ENCODE results near the gene GUCY2C. TPM values are rescaled to one million over a fixed set of nuclear protein-coding genes. Genes with fewer than 3 reads are reported as not detected.
"Not testable (repeated sequence)": the region's sequence is repeated elsewhere in the genome, so short reads cannot be mapped to it uniquely, and the experiment has no call there.

GUCY2C gene
- total RNA-seq, result 10 to 100 TPM; 20.5 to 87.4 (median 77.5) TPM

- Histone ChIP-seq H3K4me1 (peaks cover 0 to 4% (median 1%) of the 10 kb centered on the region in 4 donors), H3K4me3 (peak within 1 kb of the TSS in 3 of 4 donors; percentile 33 to 51 (median 39)), H3K9me3 (no peaks in the 10 kb centered on the region), H3K27ac (peak within 1 kb of the TSS; percentile 58 to 87 (median 83)), H3K36me3 (no peaks in the 10 kb centered on the region), H3K27me3 (no peaks in the 10 kb centered on the region)
- WGBS, 2 donors (ENCODE audit: low coverage in 1 of 2), result 20 to 38% methylated on average over 2 to 8 of the region's 8 CpGs
- peak; percentile 81 for DNase-seq
- in situ Hi-C loops (cut with MboI; ENCODE audit: low pct_ligation_motif_present in 1 of 4, low pct_unique_long_range_greater_than_20kb in 1 of 4, low sequenced_read_pairs in 3 of 4) (loop anchor here in 1 of 4 donors (10.0 kb wide), 1 partner anchor 62 kb away; no protein-coding TSS in a partner anchor), intact Hi-C loops (cut with DNase I; ENCODE audit: low total_unique reads) (no loop called here)
- peak; percentile 29 for TF ChIP-seq EP300 (IDR thresholded peaks at IDR 0.05; ENCODE audit: low read depth)
- no peak for TF ChIP-seq CTCF (IDR thresholded peaks at IDR 0.05)
- TF ChIP-seq POLR2A (IDR thresholded peaks at IDR 0.05), result peak; percentile 76
- TF ChIP-seq POLR2AphosphoS5 (IDR thresholded peaks at IDR 0.05), result peak; percentile 70 to 91 (median 79)
Measured at GRCh38 chr12:14696265-14696741, at the start of gene GUCY2C. TSS of gene GUCY2C (minus strand) at chr12:14696599. CDS start at chr12:14696448, 151 bp downstream.

- Histone ChIP-seq H3K36me3 (no peaks in the 10 kb centered on the region), H3K9me3 (peaks cover 0 to 4% of the 10 kb centered on the region in 2 donors), H3K4me3 (no peak overlapping the region), H3K4me1 (no peaks in the 10 kb centered on the region), H3K27ac (no peak overlapping the region), H3K27me3 (no peaks in the 10 kb centered on the region)
- no peak for DNase-seq
- in situ Hi-C loops (cut with MboI; ENCODE audit: low pct_ligation_motif_present in 1 of 4, low pct_unique_long_range_greater_than_20kb in 1 of 4, low sequenced_read_pairs in 3 of 4), result no loop called here
- TF ChIP-seq CTCF (IDR thresholded peaks at IDR 0.05) (no peak), POLR2AphosphoS5 (IDR thresholded peaks at IDR 0.05) (no peak), EP300 (IDR thresholded peaks at IDR 0.05; ENCODE audit: low read depth) (no peak)
- WGBS, 2 donors (ENCODE audit: low coverage in 1 of 2), result 100% methylated on average over 1 of the region's 1 CpG
- intact Hi-C loops (cut with DNase I; ENCODE audit: low total_unique reads), result no loop called here
Measured at GRCh38 chr12:14743061-14743460, 46.7 kb upstream of the GUCY2C start.

GRCh38 chr12:14741942-14742341, 45.5 kb upstream of the GUCY2C start:
- no peak for DNase-seq
- in situ Hi-C loops (cut with MboI; ENCODE audit: low pct_ligation_motif_present in 1 of 4, low pct_unique_long_range_greater_than_20kb in 1 of 4, low sequenced_read_pairs in 3 of 4), result no loop called here
- H3K36me3 ChIP-seq, result no peaks in the 10 kb centered on the region
- 94 to 96% methylated on average over 2 of the region's 2 CpGs for WGBS, 2 donors (ENCODE audit: low coverage in 1 of 2)
- no peaks in the 10 kb centered on the region for H3K27me3 ChIP-seq
- intact Hi-C loops (cut with DNase I; ENCODE audit: low total_unique reads), result no loop called here
- peaks cover 0 to 4% of the 10 kb centered on the region in 2 donors for H3K9me3 ChIP-seq
- no peak overlapping the region for H3K27ac ChIP-seq
- H3K4me1 ChIP-seq, result no peaks in the 10 kb centered on the region
- H3K4me3 ChIP-seq, result no peak overlapping the region
- no peak for TF ChIP-seq POLR2A (IDR thresholded peaks at IDR 0.05)
- no peak for TF ChIP-seq CTCF (IDR thresholded peaks at IDR 0.05)
- no peak for TF ChIP-seq POLR2AphosphoS5 (IDR thresholded peaks at IDR 0.05)
- no peak for TF ChIP-seq EP300 (IDR thresholded peaks at IDR 0.05; ENCODE audit: low read depth)

- H3K36me3 ChIP-seq, result no peaks in the 10 kb centered on the region
- no peak overlapping the region for H3K27ac ChIP-seq
- peaks cover 0 to 4% of the 10 kb centered on the region in 2 donors for H3K9me3 ChIP-seq
- H3K27me3 ChIP-seq, result no peaks in the 10 kb centered on the region
- in situ Hi-C loops (cut with MboI; ENCODE audit: low pct_ligation_motif_present in 1 of 4, low pct_unique_long_range_greater_than_20kb in 1 of 4, low sequenced_read_pairs in 3 of 4), result no loop called here
- WGBS, 2 donors (ENCODE audit: low coverage in 1 of 2), result 66 to 84% methylated on average over 4 of the region's 4 CpGs
- H3K4me1 ChIP-seq, result no peaks in the 10 kb centered on the region
- no peak for DNase-seq
- intact Hi-C loops (cut with DNase I; ENCODE audit: low total_unique reads), result no loop called here
- no peak overlapping the region for H3K4me3 ChIP-seq
- TF ChIP-seq POLR2AphosphoS5 (IDR thresholded peaks at IDR 0.05) (no peak), POLR2A (IDR thresholded peaks at IDR 0.05) (no peak), EP300 (IDR thresholded peaks at IDR 0.05; ENCODE audit: low read depth) (no peak), CTCF (IDR thresholded peaks at IDR 0.05) (no peak)
Measured at GRCh38 chr12:14741153-14741552, 44.8 kb upstream of the GUCY2C start.

GRCh38 chr12:14736441-14736840, 40.0 kb upstream of the GUCY2C start:
- DNase-seq; H3K27ac ChIP-seq; H3K4me3 ChIP-seq; H3K36me3 ChIP-seq; H3K27me3 ChIP-seq; H3K4me1 ChIP-seq; H3K9me3 ChIP-seq; intact Hi-C loops (cut with DNase I; ENCODE audit: low total_unique reads): not testable (repeated sequence)
- in situ Hi-C loops (cut with MboI; ENCODE audit: low pct_ligation_motif_present in 1 of 4, low pct_unique_long_range_greater_than_20kb in 1 of 4, low sequenced_read_pairs in 3 of 4), result loop anchor here in 1 of 4 donors (10.0 kb wide), 1 partner anchor 268 kb away; no protein-coding TSS in a partner anchor
- 78 to 92% methylated on average over 11 to 16 of the region's 16 CpGs for WGBS, 2 donors (ENCODE audit: low coverage in 1 of 2)
